OCI-LY7 (cell line): Measurements from ENCODE around the gene POLA2. TPM values are rescaled to one million over a fixed set of nuclear protein-coding genes. Genes with fewer than 3 reads are reported as not detected.
A peak's percentile ranks its signal among the peaks of the same experiment; 100 is the strongest.

ENCODE experiments used
- BruUV-seq: library from RNA; stranded (reverse); fragments of 400-500 nt; replicated peaks from 2 replicates; lab custom pipeline; 2021; lab: Mats Ljungman, UMichigan
- CTCF ChIA-PET: fragments of 300-600 bp; sonication (Branson Sonifier 250); formaldehyde crosslinking; loops from one replicate; lab custom pipeline; 2022; ENCODE audit warnings: antibody characterized with exemption; ENCODE audit not compliant: unreplicated experiment; lab: Charles Lee
- POLR2A ChIA-PET: fragments of 300-600 bp; sonication (Branson Sonifier 250); formaldehyde crosslinking; loops from one replicate; lab custom pipeline; 2022; ENCODE audit warnings: antibody characterized with exemption; lab: Charles Lee
- DNase-seq: peaks from one replicate; pipeline ENCODE4 v3.0.0-alpha.2; 2015; ENCODE audit warnings: low spot score
- H2AFZ ChIP-seq: fragments of 200-600 bp; sonication (generic), shearing (Covaris generic); 2 replicates; pipeline ENCODE4 v1.6.1; 2014; ENCODE audit warnings: mild to moderate bottlenecking, antibody characterized with exemption, low read length, moderate library complexity
- H3K27ac ChIP-seq: fragments of 200-600 bp; sonication (generic); 2 replicates; pipeline ENCODE4 v1.5.1; 2014; ENCODE audit warnings: mixed run types, low read depth, mild to moderate bottlenecking, moderate library complexity, low read length, inconsistent platforms; ENCODE audit not compliant: poor library complexity, severe bottlenecking
- H3K36me3 ChIP-seq: fragments of 200-600 bp; sonication (generic); 2 replicates; pipeline ENCODE4 v1.6.1; 2014; ENCODE audit warnings: mild to moderate bottlenecking, antibody characterized with exemption, low read length, moderate library complexity, mixed read lengths; ENCODE audit not compliant: insufficient read depth
- H3K4me1 ChIP-seq: fragments of 200-600 bp; sonication (generic); 2 replicates; pipeline ENCODE4 v1.5.1; 2014; ENCODE audit warnings: mild to moderate bottlenecking, low read length; ENCODE audit not compliant: insufficient read depth, poor library complexity, severe bottlenecking
- H3K4me2 ChIP-seq: fragments of 200-600 bp; sonication (generic); 2 replicates; pipeline ENCODE4 v1.6.1; 2014; ENCODE audit warnings: mild to moderate bottlenecking, low read length
- H3K4me3 ChIP-seq: fragments of 200-600 bp; sonication (generic); 2 replicates; pipeline ENCODE4 v1.5.1; 2014; ENCODE audit warnings: mild to moderate bottlenecking, low read depth, low read length; ENCODE audit not compliant: poor library complexity, severe bottlenecking
- H3K79me2 ChIP-seq: fragments of 200-600 bp; sonication (generic); 2 replicates; pipeline ENCODE4 v1.6.1; 2016; ENCODE audit warnings: low read depth, mild to moderate bottlenecking, low read length, moderate library complexity, mixed read lengths; ENCODE audit not compliant: insufficient read depth
- H3K9me2 ChIP-seq: fragments of 200-600 bp; sonication (generic); 2 replicates; pipeline ENCODE4 v1.6.1; 2016; ENCODE audit warnings: mild to moderate bottlenecking, low read length, mixed read lengths; ENCODE audit not compliant: insufficient read depth
- H3K9me3 ChIP-seq: fragments of 200-600 bp; sonication (generic); 2 replicates; pipeline ENCODE4 v1.6.1; 2014; ENCODE audit warnings: mild to moderate bottlenecking, mixed run types, low read length, mixed read lengths
- H4K20me1 ChIP-seq: fragments of 200-600 bp; sonication (generic); 2 replicates; pipeline ENCODE4 v1.6.1; 2014; ENCODE audit warnings: mild to moderate bottlenecking, antibody characterized with exemption, low read length, moderate library complexity, mixed read lengths; ENCODE audit not compliant: insufficient read depth
- EZH2phosphoT487 ChIP-seq: fragments of 200-600 bp; sonication (generic); IDR thresholded peaks from 2 replicates; pipeline ENCODE4 v1.6.1; 2018; ENCODE audit warnings: low read depth, borderline replicate concordance, mild to moderate bottlenecking, mixed run types, antibody characterized with exemption, low read length, moderate library complexity, mixed read lengths
- intact Hi-C: fragments of 100-400 bp; cut with micrococcal nuclease; formaldehyde crosslinking; loops from one replicate; pipeline ENCODE4 v1.10.0; 2022; ENCODE audit not compliant: unreplicated experiment
- total RNA-seq, 2 experiments: library from RNA; depleted of rRNA in 1 of 2; stranded (reverse); fragments of >200 nt in 1 of 2; shearing (Covaris generic) in 1 of 2; gene quantifications; 2 replicates each; pipeline ENCODE4 v1.2.3, GENCODE V29; 2014 to 2022
- TF ChIP-seq, protein P1 (sequence below): fragments of 200-600 bp; sonication (generic); conservative IDR thresholded peaks from 2 replicates; pipeline ENCODE4 v1.5.1; 2014; ENCODE audit warnings: mild to moderate bottlenecking, antibody characterized with exemption, low read length, moderate library complexity, mixed read lengths

The POLA2 gene
- total RNA-seq, 2 experiments from 2014 or later: 47.5 to 89.1 TPM

DNA sequence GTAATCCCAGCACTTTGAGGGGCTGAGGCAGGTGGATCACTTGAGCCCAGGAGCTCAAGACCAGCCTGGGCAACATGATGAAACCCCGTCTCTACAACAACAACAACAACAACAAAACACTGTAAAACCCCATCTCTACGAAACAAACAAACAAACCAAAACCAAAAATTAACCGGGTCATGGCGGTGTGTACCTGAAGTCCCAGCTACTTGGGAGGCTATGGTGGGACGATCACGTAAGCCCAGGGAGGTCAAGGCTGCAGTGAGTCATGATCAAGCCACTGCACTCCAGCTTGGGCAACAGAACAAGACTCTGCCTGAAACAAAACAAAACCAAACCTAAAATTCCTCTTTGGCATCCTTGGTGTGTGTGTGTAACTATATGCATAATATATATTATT lies 7.0 kb upstream of the POLA2 start:
- H3K4me1 ChIP-seq: peaks cover 9% of the 10 kb centered on the region
- no peak for DNase-seq
- CTCF ChIA-PET: no interaction called here
- H2AFZ ChIP-seq: no peak overlapping the region
- intact Hi-C loops: loop anchor here (2.0 kb wide), 1 partner anchor 144 kb away; the partner anchor contains the start of gene TM7SF2
- no peak overlapping the region for H3K27ac ChIP-seq
- no peaks in the 10 kb centered on the region for H3K9me3 ChIP-seq
- no peaks in the 10 kb centered on the region for H3K36me3 ChIP-seq
- POLR2A ChIA-PET: no interaction called here
- BruUV-seq: no TSS peak
- H3K4me2 ChIP-seq: no peak overlapping the region
- no peaks in the 10 kb centered on the region for H3K79me2 ChIP-seq
- no peak overlapping the region for H3K4me3 ChIP-seq
- TF ChIP-seq, protein P1, sequence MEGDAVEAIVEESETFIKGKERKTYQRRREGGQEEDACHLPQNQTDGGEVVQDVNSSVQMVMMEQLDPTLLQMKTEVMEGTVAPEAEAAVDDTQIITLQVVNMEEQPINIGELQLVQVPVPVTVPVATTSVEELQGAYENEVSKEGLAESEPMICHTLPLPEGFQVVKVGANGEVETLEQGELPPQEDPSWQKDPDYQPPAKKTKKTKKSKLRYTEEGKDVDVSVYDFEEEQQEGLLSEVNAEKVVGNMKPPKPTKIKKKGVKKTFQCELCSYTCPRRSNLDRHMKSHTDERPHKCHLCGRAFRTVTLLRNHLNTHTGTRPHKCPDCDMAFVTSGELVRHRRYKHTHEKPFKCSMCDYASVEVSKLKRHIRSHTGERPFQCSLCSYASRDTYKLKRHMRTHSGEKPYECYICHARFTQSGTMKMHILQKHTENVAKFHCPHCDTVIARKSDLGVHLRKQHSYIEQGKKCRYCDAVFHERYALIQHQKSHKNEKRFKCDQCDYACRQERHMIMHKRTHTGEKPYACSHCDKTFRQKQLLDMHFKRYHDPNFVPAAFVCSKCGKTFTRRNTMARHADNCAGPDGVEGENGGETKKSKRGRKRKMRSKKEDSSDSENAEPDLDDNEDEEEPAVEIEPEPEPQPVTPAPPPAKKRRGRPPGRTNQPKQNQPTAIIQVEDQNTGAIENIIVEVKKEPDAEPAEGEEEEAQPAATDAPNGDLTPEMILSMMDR: no peak
- no peak for TF ChIP-seq EZH2phosphoT487
- no peaks in the 10 kb centered on the region for H3K9me2 ChIP-seq
- H4K20me1 ChIP-seq: no peaks in the 10 kb centered on the region

DNA sequence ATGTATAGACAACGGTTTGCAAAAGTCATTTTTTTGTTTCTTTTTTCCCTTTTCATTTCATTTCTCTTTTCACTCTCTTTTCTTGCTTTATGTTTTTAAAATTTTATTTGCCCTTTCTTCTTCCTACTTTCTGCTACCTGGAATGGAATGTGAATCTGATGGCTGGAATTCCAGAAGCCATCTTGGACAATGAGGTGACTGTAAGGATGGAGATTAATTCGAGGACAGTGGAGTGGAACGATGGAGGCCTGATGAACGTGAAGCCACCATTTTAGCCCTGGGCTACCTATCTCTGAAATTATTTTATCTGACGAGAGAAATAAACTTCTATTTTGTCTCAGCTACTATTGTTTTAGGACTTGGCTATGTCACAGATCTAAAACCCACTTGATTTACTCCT lies 2.8 kb upstream of the POLA2 start:
- TF ChIP-seq EZH2phosphoT487: no peak
- TF ChIP-seq, protein P1: no peak
- intact Hi-C loops: no loop called here
- Histone ChIP-seq H3K36me3 (peaks cover 5% of the 10 kb centered on the region; the same call in 1 of the 2 replicates), H2AFZ (peak overlapping the region; percentile 70; the same call in 1 of the 2 replicates), H3K4me3 (no peak overlapping the region), H3K9me2 (no peaks in the 10 kb centered on the region), H3K9me3 (no peaks in the 10 kb centered on the region), H3K27ac (no peak overlapping the region), H3K4me2 (no peak overlapping the region), H4K20me1 (no peaks in the 10 kb centered on the region), H3K79me2 (peaks cover 21% of the 10 kb centered on the region), H3K4me1 (peaks cover 25% of the 10 kb centered on the region)
- ChIA-PET POLR2A (interaction anchor here (1.6 kb wide), 1 partner anchor 9 kb away, joined by 3 read pairs; no protein-coding TSS in a partner anchor), CTCF (no interaction called here)
- no TSS peak for BruUV-seq
- no peak for DNase-seq

DNA sequence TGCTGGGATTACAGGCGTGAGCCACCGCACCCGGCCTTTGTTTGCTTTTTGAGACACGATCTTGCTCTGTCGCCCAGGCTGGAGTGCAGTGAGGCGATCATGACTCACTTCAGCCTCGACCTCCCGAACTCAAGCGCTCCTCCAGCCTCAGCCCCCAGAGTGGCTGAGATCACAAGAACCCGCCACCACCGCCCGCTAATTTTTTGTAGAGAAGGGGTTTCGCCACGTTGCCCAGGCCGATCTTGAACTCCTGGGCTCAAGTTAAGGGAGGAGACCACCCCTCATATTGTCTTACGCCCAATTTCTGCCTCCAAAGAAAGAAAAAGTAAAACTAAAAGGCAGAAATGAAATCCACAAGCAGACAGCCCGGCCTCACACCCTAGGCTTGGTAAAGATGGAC lies 1.5 kb upstream of the POLA2 start:
- ChIA-PET CTCF (no interaction called here), POLR2A (no interaction called here)
- Histone ChIP-seq H3K4me1 (peaks cover 25% of the 10 kb centered on the region), H2AFZ (no peak overlapping the region; the same call in 1 of the 2 replicates), H3K36me3 (peaks cover 17% of the 10 kb centered on the region), H3K9me3 (no peaks in the 10 kb centered on the region), H3K27ac (no peak overlapping the region), H4K20me1 (0 out of 2 replicates have a peak, but pooled peaks cover under 1% of the 10 kb centered on the region), H3K9me2 (no peaks in the 10 kb centered on the region), H3K4me3 (no peak overlapping the region), H3K79me2 (peaks cover 33% of the 10 kb centered on the region), H3K4me2 (no peak overlapping the region)
- TF ChIP-seq, protein P1: no peak
- no peak for TF ChIP-seq EZH2phosphoT487
- BruUV-seq: no TSS peak
- no peak for DNase-seq
- intact Hi-C loops: loop anchor here (2.0 to 10.0 kb wide), 2 partner anchors 54 to 246 kb away; partner anchors contain the start of genes ARL2 and CDC42EP2
